ENCODE measurements around the gene YBX2.

Gene YBX2

GRCh38 chr17:7261379-7262191 lies 32.9 kb downstream of the YBX2 start:
- Histone ChIP-seq H3K27me3 (replicated peaks; ENCODE audit: control insufficient read depth, insufficient read depth, low read length) (peaks cover 2% of the 10 kb centered on the region; the same call in 1 of the 2 replicates), H3K4me3 (replicated peaks; ENCODE audit: low read depth, low read length) (peak overlapping the region; percentile 14; the same call in 1 of the 2 replicates)

GRCh38 chr17:7260651-7261378 lies 33.6 kb downstream of the YBX2 start:
- peak overlapping the region; percentile 14 for H3K4me3 ChIP-seq (replicated peaks; ENCODE audit: low read depth, low read length)
- no peak for DNase-seq (ENCODE audit: extremely low read depth, insufficient read length)
- peaks cover 13% of the 10 kb centered on the region for H3K36me3 ChIP-seq (ENCODE audit: control insufficient read depth, insufficient read depth, low read length)
- no peak for TF ChIP-seq CTCF (IDR thresholded peaks at IDR 0.05; ENCODE audit: insufficient read depth, low read length, poor library complexity, severe bottlenecking)
- H3K27me3 ChIP-seq (replicated peaks; ENCODE audit: control insufficient read depth, insufficient read depth, low read length): peaks cover 2% of the 10 kb centered on the region; the same call in 1 of the 2 replicates

More at GRCh38 chr17:7261379-7262191, 32.9 kb downstream of the YBX2 start:
- H3K36me3 ChIP-seq (ENCODE audit: control insufficient read depth, insufficient read depth, low read length): peaks cover 11% of the 10 kb centered on the region
- no peak for TF ChIP-seq CTCF (IDR thresholded peaks at IDR 0.05; ENCODE audit: insufficient read depth, low read length, poor library complexity, severe bottlenecking)
- no peak for DNase-seq (ENCODE audit: extremely low read depth, insufficient read length)

- no peak overlapping the region for H3K4me3 ChIP-seq (replicated peaks; ENCODE audit: low read depth, low read length)
- DNase-seq (ENCODE audit: extremely low read depth, insufficient read length): no peak
- TF ChIP-seq CTCF (IDR thresholded peaks at IDR 0.05; ENCODE audit: insufficient read depth, low read length, poor library complexity, severe bottlenecking): no peak
- H3K36me3 ChIP-seq (ENCODE audit: control insufficient read depth, insufficient read depth, low read length): peaks cover 14% of the 10 kb centered on the region
- peaks cover 2% of the 10 kb centered on the region; the same call in 1 of the 2 replicates for H3K27me3 ChIP-seq (replicated peaks; ENCODE audit: control insufficient read depth, insufficient read depth, low read length)
Measured at GRCh38 chr17:7260151-7260550, 34.3 kb downstream of the YBX2 start.

GRCh38 chr17:7259555-7259889 lies 34.9 kb downstream of the YBX2 start:
- DNase-seq (ENCODE audit: extremely low read depth, insufficient read length): no peak
- H3K4me3 ChIP-seq (replicated peaks; ENCODE audit: low read depth, low read length): no peak overlapping the region
- TF ChIP-seq CTCF (IDR thresholded peaks at IDR 0.05; ENCODE audit: insufficient read depth, low read length, poor library complexity, severe bottlenecking): no peak
- H3K27me3 ChIP-seq (replicated peaks; ENCODE audit: control insufficient read depth, insufficient read depth, low read length): peaks cover 2% of the 10 kb centered on the region; the same call in 1 of the 2 replicates
- H3K36me3 ChIP-seq (ENCODE audit: control insufficient read depth, insufficient read depth, low read length): peaks cover 18% of the 10 kb centered on the region

GRCh38 chr17:7258731-7259554 lies 35.5 kb downstream of the YBX2 start:
- no peak for TF ChIP-seq CTCF (IDR thresholded peaks at IDR 0.05; ENCODE audit: insufficient read depth, low read length, poor library complexity, severe bottlenecking)
- H3K4me3 ChIP-seq (replicated peaks; ENCODE audit: low read depth, low read length): no peak overlapping the region
- H3K36me3 ChIP-seq (ENCODE audit: control insufficient read depth, insufficient read depth, low read length): peaks cover 20% of the 10 kb centered on the region
- H3K27me3 ChIP-seq (replicated peaks; ENCODE audit: control insufficient read depth, insufficient read depth, low read length): peaks cover 2% of the 10 kb centered on the region; the same call in 1 of the 2 replicates
- no peak for DNase-seq (ENCODE audit: extremely low read depth, insufficient read length)
